ENCODE results near the gene CRYBG2. TPM values are rescaled to one million over a fixed set of nuclear protein-coding genes. Genes with fewer than 3 reads are reported as not detected.

CRYBG2 gene
- total RNA-seq, 2 experiments from 2014 or later: 1.3 to 1.4 TPM

- no peak for ATAC-seq (ENCODE audit: poor library complexity)
- H3K27ac Mint-ChIP-seq: no peak overlapping the region
- POLR2A ChIA-PET: interaction anchor here (0.8 to 17.6 kb wide), 3 partner anchors 8 to 43 kb away, joined by 3 to 977 read pairs (median 5); partner anchors contain the start of gene SH3BGRL3
These were observed 26.0 kb downstream of the CRYBG2 start for GRCh38 chr1:26327956-26328362.

GRCh38 chr1:26324550-26324949, 29.4 kb downstream of the CRYBG2 start:
- peaks cover 49% of the 10 kb centered on the region for H3K36me3 Mint-ChIP-seq (ENCODE audit: low read depth)
- CTCF ChIA-PET: interaction anchor here (1.2 to 12.0 kb wide), 2 partner anchors 38 to 91 kb away, joined by 3 to 223 read pairs; no protein-coding TSS in a partner anchor
- Histone ChIP-seq H3K4me1 (ENCODE audit: insufficient read depth, low read length) (peaks cover 33% of the 10 kb centered on the region), H3K27me3 (ENCODE audit: control insufficient read depth in 1 of 2, insufficient read depth in 2 of 2, low read length in 2 of 2) (no peaks in the 10 kb centered on the region), H3K9me3 (ENCODE audit: control insufficient read depth in 1 of 2, insufficient read depth in 1 of 2, low read length in 2 of 2) (no peaks in the 10 kb centered on the region), H3K36me3 (ENCODE audit: insufficient read depth, low read length) (peaks cover 50% of the 10 kb centered on the region), H3K27ac (ENCODE audit: low read depth in 1 of 2, low read length in 2 of 2) (no peak overlapping the region), H3K4me3 (ENCODE audit: low read length) (no peak overlapping the region)
- no peak for TF ChIP-seq CTCF (IDR thresholded peaks at IDR 0.05)
- intact Hi-C loops (cut with DNase I, micrococcal nuclease): loop anchor here in 1 of 2 experiments (5.0 kb wide), 2 partner anchors 38 to 157 kb away; partner anchors contain the start of genes C1orf232 and ZNF593
- H3K27me3 Mint-ChIP-seq: no peaks in the 10 kb centered on the region
- POLR2A ChIA-PET: interaction anchor here (1.3 to 17.6 kb wide), 3 partner anchors 16 to 40 kb away, joined by 4 to 977 read pairs (median 200); partner anchors contain the start of genes SH3BGRL3 and UBXN11
- H3K9me3 Mint-ChIP-seq: no peaks in the 10 kb centered on the region
- peaks cover 40% of the 10 kb centered on the region for H3K4me1 Mint-ChIP-seq (ENCODE audit: low read depth)
- DNase-seq (no peak), ATAC-seq (ENCODE audit: poor library complexity) (no peak)
- no peak overlapping the region for H3K27ac Mint-ChIP-seq
- H3K4me3 Mint-ChIP-seq: no peak overlapping the region

More at GRCh38 chr1:26327956-26328362, 26.0 kb downstream of the CRYBG2 start:
- no peak for TF ChIP-seq CTCF (IDR thresholded peaks at IDR 0.05)
- Mint-ChIP-seq H3K36me3 (ENCODE audit: low read depth) (peaks cover 19% of the 10 kb centered on the region), H3K4me1 (ENCODE audit: low read depth) (peaks cover 10% of the 10 kb centered on the region), H3K9me3 (no peaks in the 10 kb centered on the region), H3K27me3 (no peaks in the 10 kb centered on the region), H3K4me3 (no peak overlapping the region)
- CTCF ChIA-PET: interaction anchor here (1.0 to 1.7 kb wide), 5 partner anchors 10 to 142 kb away, joined by 3 to 6 read pairs (median 4); partner anchors contain the start of gene CD52
- no peak overlapping the region for H3K27ac ChIP-seq (ENCODE audit: low read depth in 1 of 2, low read length in 2 of 2)
- peak in 1 of 14 experiments; percentile 17 for DNase-seq
- no peaks in the 10 kb centered on the region for H3K9me3 ChIP-seq (ENCODE audit: control insufficient read depth in 1 of 2, insufficient read depth in 1 of 2, low read length in 2 of 2)
- H3K27me3 ChIP-seq (ENCODE audit: control insufficient read depth in 1 of 2, insufficient read depth in 2 of 2, low read length in 2 of 2): no peaks in the 10 kb centered on the region
- H3K4me3 ChIP-seq (ENCODE audit: low read length): no peak overlapping the region
- H3K36me3 ChIP-seq (ENCODE audit: insufficient read depth, low read length): peaks cover 27% of the 10 kb centered on the region
- intact Hi-C loops (cut with DNase I, micrococcal nuclease): no loop called here
- peaks cover 8% of the 10 kb centered on the region for H3K4me1 ChIP-seq (ENCODE audit: insufficient read depth, low read length)

- peaks cover 61% of the 10 kb centered on the region for H3K36me3 Mint-ChIP-seq (ENCODE audit: low read depth)
- POLR2A ChIA-PET: interaction anchor here (0.7 to 17.6 kb wide), 6 partner anchors 15 to 89 kb away, joined by 4 to 977 read pairs (median 32); partner anchors contain the start of genes SH3BGRL3 and UBXN11
- no peaks in the 10 kb centered on the region for H3K27me3 Mint-ChIP-seq
- Histone ChIP-seq H3K9me3 (ENCODE audit: control insufficient read depth in 1 of 2, insufficient read depth in 1 of 2, low read length in 2 of 2) (no peaks in the 10 kb centered on the region), H3K27me3 (ENCODE audit: control insufficient read depth in 1 of 2, insufficient read depth in 2 of 2, low read length in 2 of 2) (no peaks in the 10 kb centered on the region), H3K4me1 (ENCODE audit: insufficient read depth, low read length) (peaks cover 33% of the 10 kb centered on the region), H3K36me3 (ENCODE audit: insufficient read depth, low read length) (peaks cover 55% of the 10 kb centered on the region), H3K4me3 (ENCODE audit: low read length) (no peak overlapping the region), H3K27ac (ENCODE audit: low read depth in 1 of 2, low read length in 2 of 2) (no peak overlapping the region)
- DNase-seq (no peak), ATAC-seq (ENCODE audit: poor library complexity) (no peak)
- H3K4me3 Mint-ChIP-seq: no peak overlapping the region
- CTCF ChIA-PET: interaction anchor here (0.7 to 12.0 kb wide), 6 partner anchors 17 to 94 kb away, joined by 3 to 223 read pairs (median 30); partner anchors contain the start of gene CEP85
- intact Hi-C loops (cut with DNase I, micrococcal nuclease): loop anchor here in 1 of 2 experiments (5.0 kb wide), 2 partner anchors 39 to 156 kb away; partner anchors contain the start of genes C1orf232 and ZNF593
- TF ChIP-seq CTCF (IDR thresholded peaks at IDR 0.05): no peak
- peak overlapping the region; percentile 46 for H3K27ac Mint-ChIP-seq
- peaks cover 43% of the 10 kb centered on the region for H3K4me1 Mint-ChIP-seq (ENCODE audit: low read depth)
- H3K9me3 Mint-ChIP-seq: no peaks in the 10 kb centered on the region
These were observed 30.5 kb downstream of the CRYBG2 start for GRCh38 chr1:26323382-26323781.

Measured in CD4-positive, alpha-beta T cell (primary cell).